HL-60 (cell line): Measurements from ENCODE around the gene MCAM.

Experiments used
- POLR2AphosphoS5 ChIP-seq: IDR thresholded peaks from 2 replicates; pipeline ENCODE4 v1.6.1; 2012; ENCODE audit warnings: low read depth
- TF ChIP-seq, protein P1 (sequence below): IDR thresholded peaks from one replicate; pipeline ENCODE4 v1.5.1; 2011; ENCODE audit warnings: low read length, control low read depth, inconsistent platforms; ENCODE audit not compliant: insufficient read depth
- TF ChIP-seq, protein P2 (sequence below): IDR thresholded peaks from 2 replicates; pipeline ENCODE4 v1.6.1; 2012; ENCODE audit warnings: low read depth; ENCODE audit not compliant: insufficient replicate concordance

DNA sequence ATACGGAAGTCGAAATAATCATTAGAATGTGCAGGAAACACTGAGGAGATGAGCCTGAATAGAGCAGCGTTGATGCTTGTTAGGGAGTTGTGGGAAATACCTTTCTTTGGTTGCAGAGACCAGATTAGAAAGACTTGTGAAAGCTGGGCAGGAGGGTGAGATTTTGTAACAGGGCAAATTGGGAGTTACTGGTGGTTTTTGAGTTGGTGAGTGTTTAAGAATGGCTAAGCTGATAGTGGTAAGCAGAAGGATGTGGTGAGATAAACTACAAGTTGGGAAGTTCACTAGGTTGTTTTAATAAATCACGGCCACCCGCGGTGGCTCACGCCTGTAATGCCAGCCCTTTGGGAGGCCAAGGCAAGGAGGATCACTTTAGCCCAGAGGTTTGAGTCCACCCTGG lies 34.4 kb downstream of the MCAM start:
- TF ChIP-seq, protein P1, sequence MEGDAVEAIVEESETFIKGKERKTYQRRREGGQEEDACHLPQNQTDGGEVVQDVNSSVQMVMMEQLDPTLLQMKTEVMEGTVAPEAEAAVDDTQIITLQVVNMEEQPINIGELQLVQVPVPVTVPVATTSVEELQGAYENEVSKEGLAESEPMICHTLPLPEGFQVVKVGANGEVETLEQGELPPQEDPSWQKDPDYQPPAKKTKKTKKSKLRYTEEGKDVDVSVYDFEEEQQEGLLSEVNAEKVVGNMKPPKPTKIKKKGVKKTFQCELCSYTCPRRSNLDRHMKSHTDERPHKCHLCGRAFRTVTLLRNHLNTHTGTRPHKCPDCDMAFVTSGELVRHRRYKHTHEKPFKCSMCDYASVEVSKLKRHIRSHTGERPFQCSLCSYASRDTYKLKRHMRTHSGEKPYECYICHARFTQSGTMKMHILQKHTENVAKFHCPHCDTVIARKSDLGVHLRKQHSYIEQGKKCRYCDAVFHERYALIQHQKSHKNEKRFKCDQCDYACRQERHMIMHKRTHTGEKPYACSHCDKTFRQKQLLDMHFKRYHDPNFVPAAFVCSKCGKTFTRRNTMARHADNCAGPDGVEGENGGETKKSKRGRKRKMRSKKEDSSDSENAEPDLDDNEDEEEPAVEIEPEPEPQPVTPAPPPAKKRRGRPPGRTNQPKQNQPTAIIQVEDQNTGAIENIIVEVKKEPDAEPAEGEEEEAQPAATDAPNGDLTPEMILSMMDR, result no peak
- peak; percentile 59; the same call in 1 of the 2 replicates for TF ChIP-seq POLR2AphosphoS5
- TF ChIP-seq, protein P2, sequence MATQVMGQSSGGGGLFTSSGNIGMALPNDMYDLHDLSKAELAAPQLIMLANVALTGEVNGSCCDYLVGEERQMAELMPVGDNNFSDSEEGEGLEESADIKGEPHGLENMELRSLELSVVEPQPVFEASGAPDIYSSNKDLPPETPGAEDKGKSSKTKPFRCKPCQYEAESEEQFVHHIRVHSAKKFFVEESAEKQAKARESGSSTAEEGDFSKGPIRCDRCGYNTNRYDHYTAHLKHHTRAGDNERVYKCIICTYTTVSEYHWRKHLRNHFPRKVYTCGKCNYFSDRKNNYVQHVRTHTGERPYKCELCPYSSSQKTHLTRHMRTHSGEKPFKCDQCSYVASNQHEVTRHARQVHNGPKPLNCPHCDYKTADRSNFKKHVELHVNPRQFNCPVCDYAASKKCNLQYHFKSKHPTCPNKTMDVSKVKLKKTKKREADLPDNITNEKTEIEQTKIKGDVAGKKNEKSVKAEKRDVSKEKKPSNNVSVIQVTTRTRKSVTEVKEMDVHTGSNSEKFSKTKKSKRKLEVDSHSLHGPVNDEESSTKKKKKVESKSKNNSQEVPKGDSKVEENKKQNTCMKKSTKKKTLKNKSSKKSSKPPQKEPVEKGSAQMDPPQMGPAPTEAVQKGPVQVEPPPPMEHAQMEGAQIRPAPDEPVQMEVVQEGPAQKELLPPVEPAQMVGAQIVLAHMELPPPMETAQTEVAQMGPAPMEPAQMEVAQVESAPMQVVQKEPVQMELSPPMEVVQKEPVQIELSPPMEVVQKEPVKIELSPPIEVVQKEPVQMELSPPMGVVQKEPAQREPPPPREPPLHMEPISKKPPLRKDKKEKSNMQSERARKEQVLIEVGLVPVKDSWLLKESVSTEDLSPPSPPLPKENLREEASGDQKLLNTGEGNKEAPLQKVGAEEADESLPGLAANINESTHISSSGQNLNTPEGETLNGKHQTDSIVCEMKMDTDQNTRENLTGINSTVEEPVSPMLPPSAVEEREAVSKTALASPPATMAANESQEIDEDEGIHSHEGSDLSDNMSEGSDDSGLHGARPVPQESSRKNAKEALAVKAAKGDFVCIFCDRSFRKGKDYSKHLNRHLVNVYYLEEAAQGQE, result no peak
